T1000 (cell line): ENCODE data around the gene CACNB3.
A peak's percentile ranks its signal among the peaks of the same experiment; 100 is the strongest.
"Not testable (repeated sequence)": the region's sequence is repeated elsewhere in the genome, so short reads cannot be mapped to it uniquely, and the experiment has no call there.

Experiments used
- DNase-seq: peaks from one replicate; lab custom pipeline; 2025; ENCODE audit warnings: mixed read lengths; lab: John Stamatoyannopoulos, UW

Gene CACNB3

DNA sequence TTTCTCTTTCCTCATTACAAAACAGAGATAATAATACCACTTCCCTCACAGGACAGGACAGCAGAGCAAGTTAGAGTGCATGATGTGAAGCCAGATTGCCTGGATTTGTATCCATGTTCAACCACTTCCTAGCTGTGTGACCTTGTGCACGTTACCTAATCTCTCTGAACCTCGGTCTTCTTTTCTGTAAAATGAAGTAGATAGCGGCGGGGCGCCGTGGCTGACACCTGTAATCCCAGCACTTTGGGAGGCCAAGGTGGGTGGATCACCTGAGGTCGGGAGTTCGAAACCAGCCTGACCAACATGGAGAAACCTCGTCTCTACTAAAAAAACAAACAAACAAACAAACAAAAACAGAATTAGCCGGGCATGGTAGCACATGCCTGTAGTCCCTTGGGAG, 36.6 kb downstream of the CACNB3 start:
- DNase-seq, result not testable (repeated sequence)

DNA sequence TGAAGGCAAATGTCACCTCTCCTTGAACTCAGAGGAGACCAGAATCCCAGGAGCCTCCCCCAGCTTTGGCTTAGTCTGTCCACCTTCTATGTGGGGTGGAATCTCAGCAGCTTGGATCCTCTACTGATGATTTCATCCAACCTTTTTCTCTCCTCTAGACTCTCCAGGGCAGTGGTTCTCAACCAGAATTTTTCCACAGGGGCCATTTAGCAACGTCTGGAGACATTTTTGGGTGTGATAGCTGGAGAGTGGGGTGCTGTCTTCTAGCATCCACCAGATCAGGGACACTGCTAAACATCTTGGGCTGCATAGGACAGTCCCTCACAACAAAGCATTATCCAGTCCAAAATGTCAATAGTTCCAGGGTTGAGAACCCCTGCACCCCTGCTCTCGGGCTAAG, 38.1 kb downstream of the CACNB3 start:
- DNase-seq, result no peak

DNA sequence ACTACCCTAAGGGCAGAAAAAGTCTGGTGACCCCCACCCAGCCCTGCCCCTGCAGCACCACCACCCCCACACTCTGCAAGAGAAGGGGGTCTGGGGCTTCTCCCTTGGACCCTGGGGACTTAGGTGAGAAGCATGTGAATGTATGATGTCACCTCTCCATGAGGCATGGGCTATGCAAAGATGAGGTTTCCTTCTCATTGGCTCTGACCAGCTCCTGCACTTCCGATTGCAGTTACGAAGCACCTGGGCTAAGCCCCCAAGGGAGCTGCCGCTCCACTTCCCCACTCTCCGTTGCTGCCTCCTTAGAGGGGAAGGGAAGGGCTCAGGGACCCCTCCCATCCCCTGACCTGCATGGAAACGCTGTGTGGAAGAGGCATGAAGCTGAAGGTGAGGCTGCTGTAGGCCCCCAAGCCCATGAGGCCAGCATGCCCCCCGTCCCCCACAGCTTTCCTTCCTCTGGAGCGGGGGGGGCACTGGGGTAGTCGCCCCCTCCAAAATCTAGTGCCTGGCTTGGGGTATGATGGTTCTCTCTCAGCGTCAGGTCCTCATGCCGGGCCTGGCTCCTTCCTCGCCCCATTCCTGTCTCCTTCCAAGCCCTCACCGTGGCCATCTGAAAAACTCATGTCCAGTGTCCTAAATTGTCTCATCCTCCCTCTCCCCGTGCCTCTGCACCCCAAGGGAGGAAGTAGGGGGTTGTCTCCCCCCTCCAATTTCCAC, 39.1 kb downstream of the CACNB3 start:
- DNase-seq, result no peak

DNA sequence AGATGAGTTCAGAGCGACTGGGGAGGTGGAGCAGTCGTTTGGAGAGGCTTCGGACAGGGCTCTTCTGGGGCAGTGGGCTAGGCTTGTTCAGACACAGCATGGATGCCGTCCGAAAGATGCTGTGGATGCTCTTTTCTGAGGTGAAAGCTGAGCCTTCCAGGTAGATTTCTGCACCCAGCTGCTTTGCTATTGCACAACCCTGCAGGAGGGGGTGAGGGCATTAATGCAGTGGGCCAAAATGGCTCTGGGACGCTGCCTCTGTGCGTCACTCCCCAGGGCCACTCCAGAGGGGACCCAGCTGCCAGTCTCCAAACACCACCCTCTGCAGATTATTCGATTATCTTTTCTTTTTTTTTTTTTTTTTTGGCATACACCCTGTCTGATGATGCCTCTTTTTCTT, 39.7 kb downstream of the CACNB3 start:
- DNase-seq, result no peak

DNA sequence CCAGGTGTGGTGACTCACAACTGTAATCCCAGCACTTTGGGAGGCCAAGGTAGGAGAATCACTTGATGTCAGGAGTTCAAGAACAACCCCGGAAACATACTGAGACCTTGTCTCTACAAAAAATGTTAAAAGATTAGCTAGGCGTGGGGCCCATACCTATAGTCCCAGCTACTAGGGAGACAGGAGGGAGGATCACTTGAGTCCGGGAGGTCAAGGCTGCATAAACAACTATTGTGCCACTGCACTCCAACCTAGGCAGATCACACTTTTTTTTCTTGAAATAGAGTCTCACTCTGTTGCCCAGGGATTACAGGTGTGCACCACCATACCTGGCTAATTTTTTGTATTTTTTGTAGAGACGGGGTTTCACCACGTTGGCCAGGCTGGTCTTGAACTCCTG, 41.3 kb downstream of the CACNB3 start:
- DNase-seq, result no peak

DNA sequence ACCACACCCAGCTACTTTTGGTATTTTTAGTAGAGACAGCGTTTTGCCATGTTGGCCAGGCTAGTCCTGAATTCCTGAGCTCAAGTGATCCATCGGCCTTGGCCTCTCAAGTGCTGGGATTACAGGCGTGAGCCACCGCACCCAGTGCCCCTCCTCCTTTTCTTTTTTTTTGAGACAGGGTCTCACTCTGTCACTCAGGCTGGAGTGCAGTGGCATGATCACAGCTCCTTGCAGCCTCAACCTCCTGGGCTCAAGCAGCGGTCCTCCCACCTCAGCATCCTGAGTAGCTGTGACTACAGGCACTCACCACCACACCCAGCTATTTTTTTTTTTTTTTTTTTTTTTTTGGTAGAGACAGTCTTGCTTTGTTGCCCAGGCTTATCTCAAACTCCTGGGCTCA, 41.9 kb downstream of the CACNB3 start:
- not testable (repeated sequence) for DNase-seq

DNA sequence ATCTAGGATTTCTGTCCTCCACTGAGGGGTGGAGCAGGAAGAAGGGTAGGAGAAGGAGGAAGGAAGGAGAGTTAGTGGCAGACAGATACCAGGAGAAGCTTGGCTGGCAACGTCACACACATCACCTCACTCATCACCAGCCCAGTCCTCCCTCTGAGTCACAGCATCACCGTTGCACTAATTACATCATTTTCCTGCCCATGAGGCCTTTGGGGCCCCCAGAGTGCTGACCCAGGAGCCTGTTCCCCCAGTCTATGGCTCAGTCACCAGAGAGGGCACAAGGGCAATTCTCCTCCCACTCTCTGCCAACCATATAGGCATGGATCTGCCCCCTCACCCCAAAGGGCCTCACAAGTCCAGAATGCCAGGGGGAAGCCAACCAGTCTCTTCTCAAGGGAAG, 42.8 kb downstream of the CACNB3 start:
- no peak for DNase-seq

DNA sequence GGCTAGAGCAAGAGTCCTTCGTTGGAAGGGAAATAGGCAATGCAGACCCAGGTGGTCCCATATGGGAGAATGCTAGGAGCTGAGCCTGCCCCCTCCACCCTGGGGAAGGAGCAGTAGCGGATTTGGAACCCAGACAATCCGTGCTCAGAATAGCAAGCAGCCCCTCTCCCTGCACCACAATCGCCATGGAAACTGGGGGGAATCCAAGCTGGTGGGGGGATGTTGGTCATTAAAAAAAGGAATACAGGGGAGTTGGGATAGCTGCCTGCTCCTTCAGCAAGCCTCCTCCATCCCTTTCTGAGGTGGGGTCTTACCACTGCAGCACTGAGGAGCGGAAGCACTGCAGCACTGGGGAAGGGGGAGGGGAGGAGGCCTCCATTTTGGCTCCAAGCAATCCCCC, 44.5 kb downstream of the CACNB3 start:
- DNase-seq, result no peak

DNA sequence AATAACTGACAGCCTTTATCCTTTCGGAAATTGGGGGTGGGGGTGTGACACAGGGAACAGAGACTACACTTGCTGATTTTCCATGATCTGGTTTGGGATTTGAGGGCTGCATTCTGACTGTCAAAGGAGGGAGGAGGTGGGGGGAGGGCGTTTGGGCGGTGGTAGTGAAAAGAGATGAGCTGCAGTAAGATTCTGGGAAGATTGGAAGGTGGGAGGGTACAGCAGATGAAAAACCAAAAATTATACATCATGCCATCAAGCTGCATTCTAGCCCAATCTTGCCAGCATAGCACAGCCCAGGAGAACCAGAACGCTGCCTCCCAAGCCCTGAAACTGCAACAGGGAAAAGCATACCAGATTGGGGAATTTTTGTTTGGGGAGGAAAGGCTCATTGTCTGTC, 45.0 kb downstream of the CACNB3 start:
- no peak for DNase-seq

DNA sequence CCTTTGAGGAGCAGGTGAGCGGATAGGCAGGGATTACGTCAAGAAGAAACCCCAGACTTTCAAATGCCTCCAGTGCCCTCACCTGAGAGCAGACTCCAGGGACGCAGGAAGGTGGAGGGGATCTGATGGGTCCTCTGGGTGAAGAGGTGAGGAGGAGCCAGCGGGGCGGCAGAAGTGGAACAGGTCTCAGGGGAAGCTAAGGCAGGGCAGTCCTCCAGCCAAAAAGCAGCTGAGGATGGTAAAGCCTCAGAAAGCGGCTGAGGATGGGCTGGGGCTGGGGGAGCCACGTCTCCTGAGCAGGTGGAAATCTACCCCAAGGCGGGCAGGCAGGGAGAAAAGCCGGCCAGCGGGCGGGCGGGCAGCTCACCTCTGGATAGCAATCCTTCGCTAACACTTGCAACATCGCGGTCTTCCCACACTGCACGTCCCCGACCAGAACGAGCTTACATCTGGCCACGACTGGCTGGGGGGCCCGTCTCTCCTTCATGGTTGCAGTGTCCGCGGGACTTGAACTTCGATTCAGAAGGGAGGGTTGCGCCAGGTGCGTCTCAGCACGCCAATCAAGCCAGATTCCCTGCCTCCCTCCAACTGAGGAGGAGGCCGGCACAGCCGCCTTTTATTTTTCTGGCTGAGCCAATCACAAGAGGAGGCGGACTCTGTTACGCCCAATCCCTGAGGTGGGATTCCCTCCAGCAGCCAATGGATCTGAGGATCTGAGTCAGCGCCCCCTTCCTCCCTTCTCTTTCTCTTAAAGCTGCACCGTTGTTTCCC, 47.2 kb downstream of the CACNB3 start, which contains the start of gene RND1:
Gene RND1 (minus strand): TSS at position 590 of the 771 bp plus-strand sequence. CDS start 103 bp downstream, at position 487.
- peak; percentile 77 for DNase-seq

DNA sequence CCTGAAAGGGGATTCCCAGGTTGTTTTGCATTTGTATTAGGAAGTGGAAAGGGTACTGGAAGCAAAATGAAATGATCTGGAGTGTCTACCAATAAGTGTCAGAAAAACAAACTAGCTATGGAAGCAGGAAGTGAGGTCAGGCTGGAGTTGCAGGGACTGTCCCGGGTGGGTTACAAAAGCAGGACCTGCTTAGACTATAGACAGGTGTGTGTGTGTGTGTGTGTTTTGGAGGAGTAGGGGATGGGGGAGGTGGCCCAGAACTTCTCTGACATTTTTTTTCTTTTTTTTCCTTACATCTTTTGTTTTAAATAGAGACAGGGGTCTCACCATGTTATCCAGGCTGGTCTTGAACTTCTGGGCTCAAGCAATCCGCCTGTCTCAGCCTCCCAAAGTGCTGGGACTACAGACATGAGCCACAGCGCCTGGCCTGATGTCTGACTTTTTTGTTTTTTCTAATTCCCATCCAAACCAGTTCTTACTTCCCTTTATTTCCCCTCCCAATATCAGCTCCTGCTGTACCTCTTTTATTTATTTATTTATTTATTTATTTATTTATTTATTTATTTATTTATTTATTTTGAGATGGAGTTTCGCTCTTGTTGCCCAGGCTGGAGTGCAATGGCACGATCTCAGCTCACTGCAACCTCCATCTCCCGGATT, 47.9 kb downstream of the CACNB3 start:
- no peak for DNase-seq

DNA sequence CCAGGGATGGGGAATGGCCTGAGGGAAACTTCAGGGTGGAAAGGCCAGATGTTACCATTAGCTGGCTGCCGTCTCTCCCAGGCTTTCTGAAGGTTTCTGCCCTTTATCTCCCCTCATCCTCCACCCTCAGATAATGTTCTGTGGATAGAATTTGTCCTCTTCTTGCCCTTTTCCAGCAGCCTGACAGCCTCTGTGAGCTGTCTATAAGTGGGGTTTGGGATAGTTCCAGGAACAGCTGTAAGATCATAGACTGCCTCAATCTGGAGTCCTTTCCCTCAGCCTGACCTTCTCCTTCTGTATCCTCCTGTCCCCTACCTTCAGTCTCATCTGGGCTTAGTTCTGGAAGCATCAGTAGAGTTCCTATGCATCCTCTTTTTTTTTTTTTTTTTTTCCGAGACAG, 50.2 kb downstream of the CACNB3 start:
- DNase-seq, result no peak

DNA sequence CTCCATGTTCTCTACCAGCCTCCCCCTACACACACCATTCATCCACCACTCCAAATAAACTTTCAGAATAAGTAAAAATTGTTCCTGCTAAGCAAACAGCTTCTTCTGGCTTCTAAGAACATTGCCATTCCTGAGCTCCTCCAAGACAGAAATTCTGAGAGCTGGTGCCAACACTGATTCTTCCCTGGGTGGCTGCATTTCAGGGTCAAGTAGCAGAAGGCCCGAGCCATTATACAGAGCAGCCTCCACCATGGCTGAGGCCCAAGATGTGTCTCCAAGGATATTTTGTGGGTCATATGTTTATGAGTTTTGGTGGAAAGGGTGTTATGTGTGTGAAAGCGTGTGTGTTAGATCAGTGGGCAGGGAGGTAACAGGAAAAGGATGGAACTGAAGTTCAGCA, 50.9 kb downstream of the CACNB3 start:
- no peak for DNase-seq

DNA sequence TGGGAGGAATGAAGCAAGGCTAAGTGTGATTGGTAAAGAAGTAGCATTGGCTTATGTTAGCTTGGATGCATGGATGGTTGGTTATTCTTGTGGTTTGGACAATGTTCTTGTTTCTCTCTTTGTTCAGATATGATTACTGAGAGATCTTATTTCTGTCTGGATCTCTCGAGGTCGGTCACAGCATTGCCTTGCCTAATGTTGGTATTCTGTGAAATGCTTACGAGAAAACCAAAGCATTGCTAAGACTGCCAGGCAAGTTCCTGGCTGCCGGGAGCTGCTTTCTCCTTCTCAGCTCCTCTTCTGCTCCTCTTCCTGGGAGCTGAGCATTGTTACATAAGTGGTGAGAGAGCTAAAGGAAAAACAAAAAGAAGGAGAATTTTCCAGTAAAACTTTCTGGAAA, 54.8 kb downstream of the CACNB3 start:
- DNase-seq, result no peak

DNA sequence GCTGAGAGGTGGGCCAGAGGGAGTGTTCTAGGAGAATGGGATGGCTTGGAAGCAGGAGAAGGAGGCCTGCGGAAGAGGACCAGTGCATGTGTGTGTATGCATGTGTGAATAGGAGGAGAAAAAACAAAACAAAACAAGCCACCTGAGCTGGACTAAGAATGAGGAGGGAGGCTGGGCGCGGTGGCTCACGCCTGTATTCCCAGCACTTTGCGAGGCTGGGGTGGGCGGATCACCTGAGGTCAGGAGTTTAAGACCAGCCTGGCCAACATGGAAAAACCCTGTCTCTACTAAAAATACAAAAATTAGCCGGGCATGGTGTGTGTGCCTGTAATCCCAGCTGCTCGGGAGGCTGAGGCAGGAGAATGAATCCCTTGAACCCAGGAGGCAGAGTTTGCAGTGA, 55.2 kb downstream of the CACNB3 start:
- not testable (repeated sequence) for DNase-seq

DNA sequence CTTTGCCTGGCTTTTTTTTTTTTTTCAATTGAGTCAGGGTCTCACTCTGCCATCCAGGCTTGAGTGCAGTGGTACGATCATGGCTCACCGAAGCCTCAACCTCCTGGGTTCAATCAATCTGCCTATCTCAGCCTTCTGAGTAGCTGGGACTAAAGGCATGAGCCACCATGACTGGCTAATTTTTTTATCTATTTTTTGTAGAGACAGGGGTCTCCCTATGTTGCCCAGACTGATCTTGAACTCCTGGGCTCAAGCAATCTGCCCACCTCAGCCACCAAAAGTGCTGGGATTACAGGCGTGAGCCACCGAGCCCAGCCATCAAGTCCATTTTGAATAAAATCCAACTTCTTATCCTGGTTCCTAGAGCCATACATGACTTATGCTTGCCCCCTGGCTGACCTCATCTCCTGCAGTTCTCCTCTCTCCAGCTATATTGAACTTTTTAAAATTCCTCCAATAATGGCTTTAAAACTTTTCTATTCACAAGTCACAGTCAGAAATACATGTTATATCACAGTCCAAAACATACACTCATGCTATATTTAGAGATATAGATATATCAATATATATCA, 57.7 kb downstream of the CACNB3 start:
- no peak for DNase-seq
